K562 (cell line): ENCODE measurements around the gene COL23A1. TPM values are rescaled to one million over a fixed set of nuclear protein-coding genes. Genes with fewer than 3 reads are reported as not detected.

Experiments
- ATAC-seq: fragments of 200-7000 bp; cut with Tn5 transposase; 3 replicates; pipeline ENCODE4 v1.9.1; 2020; ENCODE audit warnings: moderate library complexity
- BruUV-seq: library from RNA; stranded (reverse); fragments of 400-500 nt; replicated peaks from 2 replicates; lab custom pipeline; 2021; lab: Mats Ljungman, UMichigan
- CTCF ChIA-PET: fragments of 300-600 bp; formaldehyde crosslinking; extraction: SDS; loops from one replicate; lab custom pipeline; 2021; ENCODE audit warnings: low intra/inter-chr PET ratio; lab: Yijun Ruan, JAX
- POLR2A ChIA-PET: fragments of 300-600, 350-650 bp; sonication (Branson Sonifier 250); formaldehyde crosslinking; extraction: SDS; loops from one replicate; lab custom pipeline; 2021; ENCODE audit warnings: antibody characterized with exemption, inconsistent platforms; lab: Yijun Ruan, JAX
- DNase-seq, 4 experiments: peaks; one replicate each; pipeline versions ENCODE4 v3.0.0 to v3.0.0-alpha.2; 2011 to 2018; ENCODE audit warnings: low spot score in 3 of 4, mixed read lengths in 3 of 4; ENCODE audit errors: extremely low read depth in 1 of 4
- FAIRE-seq: peaks from 2 replicates; lab custom pipeline; 2011; peaks lifted over from hg19 to GRCh38; lab: Jason Lieb, UNC
- H2AFZ ChIP-seq: 2 replicates; pipeline ENCODE4 v1.6.0; 2011; ENCODE audit warnings: low read depth, low read length, control low read depth, inconsistent platforms
- H3K27ac ChIP-seq: fragments of 200-600 bp; 3 replicates; pipeline ENCODE4 v1.8.0; 2011; ENCODE audit warnings: low read depth, mild to moderate bottlenecking, control low read depth, inconsistent platforms, low read length, moderate library complexity, mixed read lengths; ENCODE audit errors: extremely low read depth
- H3K27me3 ChIP-seq, 2 experiments: fragments of 300-600 bp in 1 of 2; 2 replicates in 1 of 2; 3 replicates in 1 of 2; pipeline versions ENCODE4 v1.6.0 to v1.8.0; 2011; ENCODE audit warnings: inconsistent platforms in 2 of 2, low read length in 2 of 2, mild to moderate bottlenecking in 1 of 2, mixed read lengths in 1 of 2, moderate library complexity in 1 of 2; ENCODE audit not compliant: control insufficient read depth in 2 of 2, insufficient read depth in 2 of 2
- H3K36me3 ChIP-seq: fragments of 300-600 bp; 3 replicates; pipeline ENCODE4 v1.8.0; 2011; ENCODE audit warnings: mild to moderate bottlenecking, low read length, inconsistent platforms; ENCODE audit not compliant: control insufficient read depth, insufficient read depth
- H3K4me1 ChIP-seq, 2 experiments: fragments of 200-600 bp in 1 of 2; replicated peaks in 1 of 2; 2 replicates in 1 of 2; 3 replicates in 1 of 2; pipeline versions ENCODE4 v1.5.1 to v1.8.0; 2011; ENCODE audit warnings: inconsistent platforms in 2 of 2, low read length in 2 of 2, mild to moderate bottlenecking in 1 of 2, mixed read lengths in 1 of 2, moderate library complexity in 1 of 2; ENCODE audit not compliant: control insufficient read depth in 2 of 2, insufficient read depth in 2 of 2
- H3K4me2 ChIP-seq: 2 replicates; pipeline ENCODE4 v1.6.1; 2011; ENCODE audit warnings: low read length, control low read depth, inconsistent platforms, mixed read lengths; ENCODE audit not compliant: insufficient read depth
- H3K4me3 ChIP-seq: fragments of 200-600 bp; sonication (generic), shearing (Covaris generic); 2 replicates; pipeline ENCODE4 v1.5.1; 2016; ENCODE audit warnings: control low read depth, inconsistent platforms
- H3K79me2 ChIP-seq: fragments of 200-600 bp; 3 replicates; pipeline ENCODE4 v1.8.0; 2011; ENCODE audit warnings: low read length, inconsistent platforms; ENCODE audit not compliant: control insufficient read depth, insufficient read depth
- H3K9ac ChIP-seq, 2 experiments: 2 replicates each; pipeline versions ENCODE4 v1.6.0 to v1.6.1; 2011; ENCODE audit warnings: low read depth in 2 of 2, low read length in 2 of 2, control low read depth in 1 of 2, inconsistent platforms in 1 of 2, mild to moderate bottlenecking in 1 of 2, mixed read lengths in 1 of 2; ENCODE audit not compliant: insufficient read depth in 1 of 2
- H3K9me1 ChIP-seq: one replicate; pipeline ENCODE4 v1.6.0; 2011; ENCODE audit warnings: inconsistent platforms, mild to moderate bottlenecking, low read length, moderate library complexity; ENCODE audit not compliant: control insufficient read depth, insufficient read depth
- H3K9me3 ChIP-seq: replicated peaks from 2 replicates; pipeline ENCODE4 v1.5.1; 2011; ENCODE audit warnings: low read depth, low read length, inconsistent platforms; ENCODE audit not compliant: control insufficient read depth, insufficient read depth
- H4K20me1 ChIP-seq: replicated peaks from 2 replicates; pipeline ENCODE4 v1.6.1; 2011; ENCODE audit warnings: low read length, inconsistent platforms, mixed read lengths; ENCODE audit not compliant: control insufficient read depth, insufficient read depth
- EHMT2 ChIP-seq: fragments of 450-650 bp; IDR thresholded peaks from 2 replicates; pipeline ENCODE4 v1.6.1; 2018; ENCODE audit warnings: antibody characterized with exemption
- HDAC6 ChIP-seq: IDR thresholded peaks from 2 replicates; pipeline ENCODE4 v1.6.1; 2012; ENCODE audit warnings: low read depth, mild to moderate bottlenecking, control low read depth, inconsistent platforms, low read length, moderate library complexity
- MYNN ChIP-seq, 2 experiments: sonication (generic); formaldehyde crosslinking in 1 of 2; IDR thresholded peaks; 2 replicates each; pipeline versions ENCODE4 v1.5.0 to v1.6.1; 2016 to 2020; ENCODE audit warnings: antibody characterized with exemption in 1 of 2, missing genetic modification reagents in 1 of 2
- PRPF4 ChIP-seq: fragments of 200-400 bp; formaldehyde crosslinking; IDR thresholded peaks from one replicate; pipeline ENCODE4 v1.6.1; 2017; ENCODE audit warnings: low read length, low read depth, mild to moderate bottlenecking; ENCODE audit not compliant: insufficient read depth, poor library complexity, severe bottlenecking
- SUPT5H ChIP-seq: fragments of 450-650 bp; IDR thresholded peaks from 2 replicates; pipeline ENCODE4 v1.6.1; 2016
- THRB ChIP-seq: fragments of 450-650 bp; formaldehyde crosslinking; conservative IDR thresholded peaks from 2 replicates; pipeline ENCODE4 v1.4.0; 2022; ENCODE audit warnings: mild to moderate bottlenecking, missing genetic modification characterization
- U2AF1 ChIP-seq: fragments of 200-400 bp; formaldehyde crosslinking; optimal IDR thresholded peaks from 2 replicates; pipeline ENCODE3; 2017; ENCODE audit warnings: mild to moderate bottlenecking, low read depth, low read length, moderate library complexity
- ZBTB5 ChIP-seq: fragments of 450-650 bp; IDR thresholded peaks from 2 replicates; pipeline ENCODE4 v1.6.1; 2017; ENCODE audit warnings: antibody characterized with exemption
- ZC3H11A ChIP-seq: IDR thresholded peaks from 2 replicates; pipeline ENCODE4 v1.6.1; 2012; ENCODE audit warnings: low read depth, low read length, improper control_type of control experiment
- ZFP30 ChIP-seq: fragments of 250-450 bp; sonication (Bioruptor Pico); IDR thresholded peaks from 2 replicates; pipeline ENCODE4 v1.8.0; 2022; ENCODE audit warnings: moderate library complexity, mild to moderate bottlenecking, inconsistent platforms, borderline replicate concordance
- ZNF165 ChIP-seq: fragments of 250-450 bp; sonication (Bioruptor Pico); IDR thresholded peaks from 2 replicates; pipeline ENCODE4 v1.4.0; 2020; ENCODE audit warnings: borderline replicate concordance
- ZNF830 ChIP-seq: fragments of 250-450 bp; sonication (Bioruptor Pico); IDR thresholded peaks from 2 replicates; pipeline ENCODE4 v1.5.0; 2021; ENCODE audit warnings: mild to moderate bottlenecking
- WGBS: fragments of 100-300 bp; shearing (Covaris generic); methylation state at CpG from one replicate; pipeline ENCODE4 v1.1.6; 2016; ENCODE audit warnings: low coverage, mixed read lengths; ENCODE audit not compliant: insufficient coverage; ENCODE audit errors: missing lambda C conversion rate; 5-methylcytosine and 5-hydroxymethylcytosine counted together
- in situ Hi-C: fragments of 300-500 bp; cut with MboI; formaldehyde crosslinking; loops from 4 replicates; pipeline ENCODE4 v1.15.0; 2018; ENCODE audit warnings: inconsistent platforms, mixed read lengths
- intact Hi-C: fragments of 100-400 bp; cut with micrococcal nuclease; formaldehyde crosslinking; loops from 2 replicates; pipeline ENCODE4 v1.14.2; 2022
- polyA plus RNA-seq, 8 experiments: library from polyadenylated mRNA; depleted of rRNA in 4 of 8; stranded (reverse) in 5 of 8; unstranded in 3 of 8; fragments of >200 nt; fragmentation: Nextera tagmentation in 2 of 8; fragmentation: Illumina TruSeq in 1 of 8; extraction: Ambion mirVana in 2 of 8; extraction: Trizol in 1 of 8; gene quantifications; 2 replicates each; pipeline versions ENCODE4 v1.2.1 to v1.2.3, GENCODE V29; 2011 to 2014; ENCODE audit warnings: inconsistent platforms in 1 of 8, missing spikeins in 1 of 8
- total RNA-seq, 7 experiments: library from RNA; depleted of rRNA in 6 of 7; stranded (reverse); fragments of >200 nt in 6 of 7; fragmentation: Illumina TruSeq in 2 of 7; extraction: Trizol in 2 of 7; gene quantifications; 2 replicates each; pipeline versions ENCODE4 v1.2.1 to v1.2.3, GENCODE V29; 2011 to 2021; ENCODE audit warnings: low replicate concordance in 1 of 7
- TF ChIP-seq, protein P1 (sequence below), 2 experiments: fragments of 450-650 bp; conservative IDR thresholded peaks; 2 replicates each; pipeline ENCODE4 v1.6.1; 2017; ENCODE audit warnings: mild to moderate bottlenecking in 2 of 2, moderate library complexity in 2 of 2
- TF ChIP-seq, protein P2 (sequence below): fragments of 250-450 bp; sonication (Bioruptor Pico); IDR thresholded peaks from 2 replicates; pipeline ENCODE4 v1.5.0; 2021

The COL23A1 gene
- total and polyA plus RNA-seq, 9 of the 15 experiments (the other 6 are each of a cell fraction or from before 2014, with no cell fraction given), result 0.09 TPM; not detected in 8

DNA sequence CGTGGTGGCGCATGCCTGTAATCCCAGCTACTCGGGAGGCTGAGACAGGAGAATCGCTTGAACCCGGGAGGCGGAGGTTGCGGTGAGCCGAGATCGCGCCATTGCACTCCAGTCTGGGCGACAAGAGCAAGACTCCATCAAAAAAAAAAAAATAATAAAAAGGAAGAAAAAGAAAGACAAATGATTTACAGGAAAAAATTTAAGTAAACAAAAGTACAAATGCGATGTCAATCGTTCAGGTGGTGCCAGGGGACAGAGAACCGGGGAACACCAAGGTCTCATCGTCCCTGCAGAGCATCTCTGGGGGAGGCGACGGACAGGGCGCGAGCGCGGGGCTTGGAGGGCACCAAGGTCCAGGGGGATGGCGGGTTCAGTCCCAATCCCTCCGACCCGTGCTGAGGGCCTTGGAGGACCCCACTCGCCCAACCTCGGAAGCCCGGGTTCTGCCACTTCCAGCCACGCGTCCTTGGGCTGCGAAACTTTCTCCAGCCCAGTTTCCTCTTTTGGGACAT, 386.5 kb downstream of the COL23A1 start (continued):
- TF ChIP-seq ZBTB5 (no peak), ZFP30 (CRISPR knock-in tag) (no peak), MYNN (IDR thresholded peaks at IDR 0.05) (no peak), MYNN (CRISPR knock-in tag; IDR thresholded peaks at IDR 0.05) (no peak), EHMT2 (no peak), ZNF165 (CRISPR knock-in tag) (no peak)
- TF ChIP-seq, protein P1, sequence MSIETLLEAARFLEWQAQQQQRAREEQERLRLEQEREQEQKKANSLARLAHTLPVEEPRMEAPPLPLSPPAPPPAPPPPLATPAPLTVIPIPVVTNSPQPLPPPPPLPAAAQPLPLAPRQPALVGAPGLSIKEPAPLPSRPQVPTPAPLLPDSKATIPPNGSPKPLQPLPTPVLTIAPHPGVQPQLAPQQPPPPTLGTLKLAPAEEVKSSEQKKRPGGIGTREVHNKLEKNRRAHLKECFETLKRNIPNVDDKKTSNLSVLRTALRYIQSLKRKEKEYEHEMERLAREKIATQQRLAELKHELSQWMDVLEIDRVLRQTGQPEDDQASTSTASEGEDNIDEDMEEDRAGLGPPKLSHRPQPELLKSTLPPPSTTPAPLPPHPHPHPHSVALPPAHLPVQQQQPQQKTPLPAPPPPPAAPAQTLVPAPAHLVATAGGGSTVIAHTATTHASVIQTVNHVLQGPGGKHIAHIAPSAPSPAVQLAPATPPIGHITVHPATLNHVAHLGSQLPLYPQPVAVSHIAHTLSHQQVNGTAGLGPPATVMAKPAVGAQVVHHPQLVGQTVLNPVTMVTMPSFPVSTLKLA (conservative IDR thresholded peaks at IDR 0.05), result no peak
- TF ChIP-seq, all 486 proteins: peak for 22

- ChIA-PET POLR2A (interaction anchor here (0.7 to 1.3 kb wide), 3 partner anchors 10 to 481 kb away, joined by 3 to 4 read pairs (median 4); no protein-coding TSS in a partner anchor), CTCF (no interaction called here)
- BruUV-seq, result no TSS peak
- no peak for ATAC-seq
- Histone ChIP-seq H3K36me3 (peaks cover 23% of the 10 kb centered on the region), H2AFZ (0 out of 2 replicates have a peak overlapping the region, but pooled peaks have one; percentile 18), H3K27me3 (no peaks in the 10 kb centered on the region), H3K27ac (no peak overlapping the region; the same call in 2 of the 3 replicates), H3K9me3 (no peaks in the 10 kb centered on the region), H3K4me3 (peak overlapping the region; percentile 30), H3K4me1 (peaks cover 15 to 17% of the 10 kb centered on the region in 2 experiments; a peak in 4 of 5 replicates), H3K4me2 (peak overlapping the region; percentile 67), H3K9me1 (peaks cover 5% of the 10 kb centered on the region), H4K20me1 (peaks cover 26% of the 10 kb centered on the region), H3K9ac (peak overlapping the region; percentile 40 to 81), H3K79me2 (peaks cover 45% of the 10 kb centered on the region)
- TF ChIP-seq U2AF1 (no peak), THRB (CRISPR knock-in tag) (no peak), SUPT5H (0 out of 2 replicates have a peak, but pooled peaks have one; percentile 15), HDAC6 (no peak), ZC3H11A (no peak), PRPF4 (no peak), ZNF830 (no peak)
- TF ChIP-seq, protein P2, sequence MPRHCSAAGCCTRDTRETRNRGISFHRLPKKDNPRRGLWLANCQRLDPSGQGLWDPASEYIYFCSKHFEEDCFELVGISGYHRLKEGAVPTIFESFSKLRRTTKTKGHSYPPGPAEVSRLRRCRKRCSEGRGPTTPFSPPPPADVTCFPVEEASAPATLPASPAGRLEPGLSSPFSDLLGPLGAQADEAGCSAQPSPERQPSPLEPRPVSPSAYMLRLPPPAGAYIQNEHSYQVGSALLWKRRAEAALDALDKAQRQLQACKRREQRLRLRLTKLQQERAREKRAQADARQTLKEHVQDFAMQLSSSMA, result no peak
- WGBS, result 86% methylated on average over 9 of the region's 10 CpGs
- intact Hi-C loops, result no loop called here
- in situ Hi-C loops, result no loop called here
- no peak for FAIRE-seq
- DNase-seq, result no peak
Measured at GRCh38 chr5:178202541-178202940, 387.7 kb downstream of the COL23A1 start.
